Thyroid gland (tissue), 4 donors: Measurements from ENCODE around the gene RGP1. TPM values are rescaled to one million over a fixed set of nuclear protein-coding genes. Genes with fewer than 3 reads are reported as not detected.

Experiments
- DNase-seq, 2 donors: peaks; one replicate each; pipeline ENCODE4 v3.0.0-alpha.2; 2019
- H3K27ac ChIP-seq, 3 donors: fragments of 200-600 bp; sonication (generic); 1 replicate in 2 of 3; 2 replicates in 1 of 3; pipeline ENCODE4 v1.5.1; 2016 to 2019; ENCODE audit warnings: mild to moderate bottlenecking in 1 of 3, moderate library complexity in 1 of 3
- H3K27me3 ChIP-seq: fragments of 200-600 bp; sonication (generic); one replicate; pipeline ENCODE4 v1.5.1; 2019
- H3K36me3 ChIP-seq, 2 donors: fragments of 200-600 bp; sonication (generic); one replicate each; pipeline ENCODE4 v1.5.1; 2016 to 2019
- H3K4me1 ChIP-seq, 2 donors: fragments of 200-600 bp; sonication (generic); one replicate each; pipeline ENCODE4 v1.5.1; 2017 to 2019
- H3K4me3 ChIP-seq, 3 donors: fragments of 200-600 bp; sonication (generic); replicated peaks in 1 of 3; 1 replicate in 2 of 3; 2 replicates in 1 of 3; pipeline ENCODE4 v1.5.1; 2016; ENCODE audit warnings: mild to moderate bottlenecking in 1 of 3
- H3K9me3 ChIP-seq: fragments of 200-600 bp; sonication (generic); one replicate; pipeline ENCODE4 v1.5.1; 2017
- POLR2A ChIP-seq, 2 donors: fragments of 450-650 bp; IDR thresholded peaks; one replicate each; pipeline ENCODE4 v1.6.1; 2017; ENCODE audit warnings: antibody characterized with exemption in 2 of 2, mild to moderate bottlenecking in 2 of 2, moderate library complexity in 1 of 2
- WGBS, 2 donors: methylation state at CpG; one replicate each; pipeline ENCODE4 v1.1.5; 2017; 5-methylcytosine and 5-hydroxymethylcytosine counted together
- intact Hi-C: fragments of 100-400 bp; cut with DNase I; formaldehyde crosslinking; loops from one replicate; pipeline ENCODE4 v1.15.1; 2023
- total RNA-seq, 4 donors: library from RNA; depleted of rRNA; stranded (reverse); fragments of >200 nt; gene quantifications; one replicate each; pipeline ENCODE4 v1.2.3, GENCODE V29; 2016
- TF ChIP-seq, protein P1 (sequence below), 6 experiments: fragments of 200-600 bp in 3 of 6; fragments of 450-650 bp in 3 of 6; sonication (generic) in 3 of 6; IDR thresholded peaks; one replicate each; pipeline ENCODE4 v1.5.1; 2016 to 2019; ENCODE audit warnings: antibody characterized with exemption in 6 of 6, mild to moderate bottlenecking in 2 of 6, inconsistent platforms in 1 of 6, moderate library complexity in 1 of 6

The RGP1 gene
- total RNA-seq, 4 donors from 2014 or later: 25.4 to 34.0 (median 30.2) TPM

DNA sequence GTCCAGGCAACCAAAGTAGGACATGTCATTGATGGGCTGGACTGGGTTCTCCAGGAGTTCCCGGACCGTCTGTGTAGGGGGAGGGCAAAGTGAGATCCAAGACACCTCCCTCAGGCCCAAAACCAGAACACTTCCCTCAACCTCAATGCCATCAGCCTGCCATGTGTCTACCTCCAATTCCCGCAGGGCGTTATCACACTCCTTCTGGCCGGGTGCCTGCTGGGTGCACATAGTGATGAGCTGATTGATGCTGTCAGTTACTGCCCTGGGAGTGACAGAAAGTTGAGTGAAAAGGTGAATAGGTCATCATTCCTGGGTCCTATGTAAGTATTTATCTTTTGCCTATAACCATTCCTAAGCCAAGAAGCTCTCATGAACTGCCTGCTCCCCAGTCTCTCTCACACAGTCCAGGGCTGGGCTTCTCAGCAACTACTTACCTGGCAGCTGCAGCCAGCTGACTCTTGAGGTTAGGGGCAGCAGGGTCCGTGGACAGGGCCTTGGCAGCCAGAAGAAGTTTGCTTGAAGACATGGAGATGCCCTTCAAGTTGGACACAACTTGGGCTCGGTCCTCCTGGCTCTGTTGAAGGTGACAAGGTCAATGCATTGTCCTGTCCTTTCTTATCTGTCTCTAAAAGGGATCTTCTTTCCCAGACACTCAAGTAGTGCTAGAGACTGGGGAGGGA, 38.1 kb upstream of the RGP1 start:
- H3K36me3 ChIP-seq: peaks cover 89 to 93% of the 10 kb centered on the region in 2 donors
- H3K27ac ChIP-seq: no peak overlapping the region
- no peak overlapping the region for H3K4me3 ChIP-seq
- intact Hi-C loops: no loop called here
- no peaks in the 10 kb centered on the region for H3K4me1 ChIP-seq
- WGBS, 2 donors: 90 to 94% methylated on average over 7 of the region's 7 CpGs
- TF ChIP-seq POLR2A (IDR thresholded peaks at IDR 0.05): no peak
- TF ChIP-seq, protein P1, sequence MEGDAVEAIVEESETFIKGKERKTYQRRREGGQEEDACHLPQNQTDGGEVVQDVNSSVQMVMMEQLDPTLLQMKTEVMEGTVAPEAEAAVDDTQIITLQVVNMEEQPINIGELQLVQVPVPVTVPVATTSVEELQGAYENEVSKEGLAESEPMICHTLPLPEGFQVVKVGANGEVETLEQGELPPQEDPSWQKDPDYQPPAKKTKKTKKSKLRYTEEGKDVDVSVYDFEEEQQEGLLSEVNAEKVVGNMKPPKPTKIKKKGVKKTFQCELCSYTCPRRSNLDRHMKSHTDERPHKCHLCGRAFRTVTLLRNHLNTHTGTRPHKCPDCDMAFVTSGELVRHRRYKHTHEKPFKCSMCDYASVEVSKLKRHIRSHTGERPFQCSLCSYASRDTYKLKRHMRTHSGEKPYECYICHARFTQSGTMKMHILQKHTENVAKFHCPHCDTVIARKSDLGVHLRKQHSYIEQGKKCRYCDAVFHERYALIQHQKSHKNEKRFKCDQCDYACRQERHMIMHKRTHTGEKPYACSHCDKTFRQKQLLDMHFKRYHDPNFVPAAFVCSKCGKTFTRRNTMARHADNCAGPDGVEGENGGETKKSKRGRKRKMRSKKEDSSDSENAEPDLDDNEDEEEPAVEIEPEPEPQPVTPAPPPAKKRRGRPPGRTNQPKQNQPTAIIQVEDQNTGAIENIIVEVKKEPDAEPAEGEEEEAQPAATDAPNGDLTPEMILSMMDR (IDR thresholded peaks at IDR 0.05): no peak
- DNase-seq: no peak
- H3K27me3 ChIP-seq: no peaks in the 10 kb centered on the region
- H3K9me3 ChIP-seq: no peaks in the 10 kb centered on the region

DNA sequence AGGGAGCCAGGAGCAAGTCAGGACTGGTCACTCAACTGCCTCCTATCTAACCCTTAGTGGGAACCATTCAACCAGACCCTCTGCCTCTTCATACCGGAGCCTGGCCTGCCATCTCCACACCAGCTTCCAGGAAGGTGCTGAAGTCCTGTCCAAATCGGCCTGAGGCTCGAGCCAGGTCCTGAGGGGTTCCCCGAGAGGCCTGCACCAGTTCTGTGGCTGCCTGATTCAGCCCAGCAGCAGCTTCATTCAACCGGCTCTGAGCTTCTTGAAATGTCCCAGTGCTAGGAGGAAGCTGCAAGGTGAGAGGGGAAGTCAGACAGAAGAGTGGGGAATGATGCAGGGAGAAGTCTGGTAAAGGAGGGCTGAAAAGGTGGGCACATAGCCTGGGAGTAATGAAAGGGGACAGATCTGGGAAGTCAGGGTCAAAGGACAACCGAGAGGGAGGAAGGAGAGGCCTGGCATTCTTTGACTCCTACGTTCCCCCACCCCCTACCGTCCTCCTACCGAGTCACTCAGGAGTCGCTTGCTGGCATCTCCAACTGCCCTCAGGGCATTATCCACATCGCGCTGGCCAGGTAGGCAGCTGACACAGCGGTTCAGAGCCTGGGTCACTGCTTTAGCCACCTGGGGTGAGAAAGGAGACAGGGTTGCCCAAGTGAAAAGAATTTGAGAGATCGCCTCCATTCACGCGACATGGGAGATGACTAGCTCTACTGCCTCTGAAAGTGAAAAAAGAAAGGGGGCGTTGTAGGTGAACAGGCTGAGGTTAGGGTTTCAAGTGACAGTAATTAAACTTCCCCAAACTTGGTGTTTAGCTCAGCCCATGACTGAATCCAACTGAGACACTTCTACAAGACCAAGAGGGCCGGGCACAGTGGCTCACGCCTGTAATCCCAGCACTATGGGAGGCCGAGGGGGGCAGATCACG, 37.3 kb upstream of the RGP1 start:
- peaks cover 89 to 92% of the 10 kb centered on the region in 2 donors for H3K36me3 ChIP-seq
- no peak overlapping the region for H3K4me3 ChIP-seq
- no peaks in the 10 kb centered on the region for H3K4me1 ChIP-seq
- 92 to 95% methylated on average over 21 of the region's 21 CpGs for WGBS, 2 donors
- no peaks in the 10 kb centered on the region for H3K9me3 ChIP-seq
- no peak for TF ChIP-seq POLR2A (IDR thresholded peaks at IDR 0.05)
- TF ChIP-seq, protein P1 (IDR thresholded peaks at IDR 0.05): no peak
- no peaks in the 10 kb centered on the region for H3K27me3 ChIP-seq
- intact Hi-C loops: no loop called here
- no peak overlapping the region for H3K27ac ChIP-seq
- no peak for DNase-seq

DNA sequence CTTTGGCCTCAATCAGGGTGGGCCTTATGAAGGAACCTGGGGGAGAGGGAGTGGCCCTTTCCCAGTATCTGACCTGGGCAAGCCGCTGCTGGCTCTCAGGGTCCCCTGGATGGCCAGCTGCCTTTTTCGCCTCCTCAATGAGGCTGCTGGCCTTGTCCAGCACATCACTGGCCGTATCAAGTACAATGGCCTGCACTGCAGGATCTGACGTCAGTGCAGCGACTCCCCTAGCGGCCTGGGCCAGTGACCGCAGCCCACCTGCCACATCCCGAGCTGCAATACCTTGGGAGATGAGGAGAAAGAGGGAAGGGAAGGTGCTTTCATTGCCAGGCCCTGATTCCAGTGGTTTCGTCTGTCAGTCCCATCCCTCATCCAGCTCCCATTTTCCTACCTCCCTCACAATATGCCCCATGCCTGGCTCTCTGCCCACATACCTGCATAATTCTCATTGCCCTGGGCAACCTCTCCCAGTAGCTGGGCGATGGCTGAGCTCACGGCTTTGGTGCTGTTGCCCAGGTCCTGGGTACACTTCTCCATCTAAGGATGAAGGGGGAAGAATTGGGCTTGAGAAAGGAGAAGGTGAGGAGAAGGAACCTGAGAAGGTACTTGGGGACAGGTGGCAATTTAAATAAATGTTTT, 36.2 kb upstream of the RGP1 start:
- Histone ChIP-seq H3K27me3 (no peaks in the 10 kb centered on the region), H3K36me3 (peaks cover 89 to 92% of the 10 kb centered on the region in 2 donors), H3K27ac (no peak overlapping the region), H3K9me3 (no peaks in the 10 kb centered on the region), H3K4me3 (no peak overlapping the region), H3K4me1 (no peaks in the 10 kb centered on the region)
- 93% methylated on average over 11 of the region's 11 CpGs for WGBS, 2 donors
- TF ChIP-seq, protein P1 (IDR thresholded peaks at IDR 0.05): no peak
- no peak for TF ChIP-seq POLR2A (IDR thresholded peaks at IDR 0.05)
- intact Hi-C loops: no loop called here
- DNase-seq: no peak

DNA sequence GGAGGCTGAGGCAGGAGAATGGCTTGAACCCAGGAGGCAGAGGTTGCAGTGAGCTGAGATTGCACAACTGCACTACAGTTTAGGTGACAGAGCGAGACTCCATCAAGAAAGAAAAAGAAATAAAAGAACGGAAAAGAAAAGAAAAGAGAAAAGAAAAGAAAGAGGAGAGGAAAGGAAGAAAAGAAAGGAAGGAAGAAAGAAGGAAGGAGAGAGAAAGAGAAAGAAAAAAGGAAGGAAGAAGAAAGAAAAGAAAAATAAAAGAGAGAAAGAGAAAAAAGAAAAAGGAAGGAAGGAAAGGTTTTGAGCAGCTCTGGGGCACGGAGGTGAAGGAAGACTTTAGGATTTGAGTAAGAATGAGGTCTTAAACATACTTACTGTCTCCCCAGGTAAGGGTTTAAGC, 35.5 kb upstream of the RGP1 start:
- TF ChIP-seq, protein P1 (IDR thresholded peaks at IDR 0.05): no peak
- TF ChIP-seq POLR2A (IDR thresholded peaks at IDR 0.05): no peak
- Histone ChIP-seq H3K4me3 (no peak overlapping the region), H3K4me1 (no peaks in the 10 kb centered on the region), H3K9me3 (no peaks in the 10 kb centered on the region), H3K27me3 (no peaks in the 10 kb centered on the region), H3K36me3 (peaks cover 89 to 92% of the 10 kb centered on the region in 2 donors), H3K27ac (no peak overlapping the region)
- DNase-seq: no peak
- intact Hi-C loops: no loop called here
- 90 to 92% methylated on average over 3 of the region's 3 CpGs for WGBS, 2 donors
